Measurements from ENCODE around the gene C15orf39.
"Not testable (repeated sequence)": the region's sequence is repeated elsewhere in the genome, so short reads cannot be mapped to it uniquely, and the experiment has no call there.

Gene C15orf39

GRCh38 chr15:75235760-75236729 lies 34.4 kb downstream of the C15orf39 start:
- H3K4me3 ChIP-seq (ENCODE audit: low read length), result no peak overlapping the region
- DNase-seq (ENCODE audit: low read depth), result no peak
- TF ChIP-seq CTCF (conservative IDR thresholded peaks at IDR 0.05; ENCODE audit: low read depth, low read length), result no peak

- TF ChIP-seq CTCF (conservative IDR thresholded peaks at IDR 0.05; ENCODE audit: low read depth, low read length), result no peak
- no peak for DNase-seq (ENCODE audit: low read depth)
- no peak overlapping the region for H3K4me3 ChIP-seq (ENCODE audit: low read length)
Measured at GRCh38 chr15:75237316-75237982, 35.8 kb downstream of the C15orf39 start.

GRCh38 chr15:75238150-75238549 lies 36.5 kb downstream of the C15orf39 start:
- H3K4me3 ChIP-seq (ENCODE audit: low read length), result no peak overlapping the region
- no peak for DNase-seq (ENCODE audit: low read depth)
- TF ChIP-seq CTCF (conservative IDR thresholded peaks at IDR 0.05; ENCODE audit: low read depth, low read length), result no peak

GRCh38 chr15:75245741-75246140 lies 44.1 kb downstream of the C15orf39 start:
- not testable (repeated sequence) for DNase-seq (ENCODE audit: low read depth)

GRCh38 chr15:75248991-75249390 lies 47.3 kb downstream of the C15orf39 start:
- DNase-seq (ENCODE audit: low read depth); H3K4me3 ChIP-seq (ENCODE audit: low read length): not testable (repeated sequence)

More at GRCh38 chr15:75245741-75246140, 44.1 kb downstream of the C15orf39 start:
- H3K4me3 ChIP-seq (ENCODE audit: low read length), result not testable (repeated sequence)

GRCh38 chr15:75249726-75250125 lies 48.0 kb downstream of the C15orf39 start:
- no peak for DNase-seq (ENCODE audit: low read depth)
- no peak overlapping the region for H3K4me3 ChIP-seq (ENCODE audit: low read length)
- TF ChIP-seq CTCF (conservative IDR thresholded peaks at IDR 0.05; ENCODE audit: low read depth, low read length), result no peak

- not testable (repeated sequence) for H3K4me3 ChIP-seq (ENCODE audit: low read length)
Measured at GRCh38 chr15:75251343-75251742, 49.7 kb downstream of the C15orf39 start.

GRCh38 chr15:75252285-75252684 lies 50.6 kb downstream of the C15orf39 start:
- DNase-seq (ENCODE audit: low read depth), result not testable (repeated sequence)

More at GRCh38 chr15:75251343-75251742, 49.7 kb downstream of the C15orf39 start:
- not testable (repeated sequence) for DNase-seq (ENCODE audit: low read depth)

GRCh38 chr15:75258034-75258433 lies 56.4 kb downstream of the C15orf39 start, which contains the start of gene GOLGA6C:
Gene GOLGA6C (plus strand): TSS chr15:75258334. CDS start chr15:75258599, 265 bp downstream.
- H3K4me3 ChIP-seq (ENCODE audit: low read length); DNase-seq (ENCODE audit: low read depth): not testable (repeated sequence)

More at GRCh38 chr15:75252285-75252684, 50.6 kb downstream of the C15orf39 start:
- not testable (repeated sequence) for H3K4me3 ChIP-seq (ENCODE audit: low read length)

GRCh38 chr15:75258620-75259343 lies 57.1 kb downstream of the C15orf39 start:
- not testable (repeated sequence) for H3K4me3 ChIP-seq (ENCODE audit: low read length); DNase-seq (ENCODE audit: low read depth)

GRCh38 chr15:75259873-75260272 lies 58.2 kb downstream of the C15orf39 start:
- DNase-seq (ENCODE audit: low read depth); H3K4me3 ChIP-seq (ENCODE audit: low read length): not testable (repeated sequence)

Measured in retinal pigment epithelial cell (primary cell).